PFSK-1 (cell line): Measurements from ENCODE around the gene PSMC2.

ENCODE experiments used
- POLR2AphosphoS5 ChIP-seq: IDR thresholded peaks from 2 replicates; pipeline ENCODE4 v1.6.1; 2012; ENCODE audit warnings: low read depth, mild to moderate bottlenecking, control low read depth, low read length, moderate library complexity
- REST ChIP-seq, 2 experiments: IDR thresholded peaks; 2 replicates each; pipeline versions ENCODE4 v1.6.1 to v1.8.0; 2011 to 2012; ENCODE audit warnings: low read depth in 2 of 2, low read length in 2 of 2, control low read depth in 1 of 2, inconsistent platforms in 1 of 2, mild to moderate bottlenecking in 1 of 2, moderate library complexity in 1 of 2; ENCODE audit not compliant: insufficient read depth in 1 of 2

GRCh38 chr7:103348452-103348851, 1.0 kb downstream of the PSMC2 start:
- TF ChIP-seq REST (IDR thresholded peaks at IDR 0.05; ENCODE audit: insufficient read depth in 1 of 2, low read depth in 2 of 2, low read length in 2 of 2) (no peak), POLR2AphosphoS5 (no peak)
